ENCODE data around the gene MIB2.

- TF ChIP-seq POLR2AphosphoS5 (IDR thresholded peaks at IDR 0.05; ENCODE audit: low read depth, low read length) (no peak), POLR2A (IDR thresholded peaks at IDR 0.05; ENCODE audit: low read depth, low read length) (no peak)
These were observed 18.6 kb upstream of the MIB2 start for GRCh38 chr1:1596493-1597274.

Data from GM12891 (cell line).